B cell (primary cell): ENCODE measurements around the gene PARK7. TPM values are rescaled to one million over a fixed set of nuclear protein-coding genes. Genes with fewer than 3 reads are reported as not detected.

Source experiments
- ATAC-seq: fragments of 200-7000 bp; cut with Tn5 transposase; one replicate; pipeline ENCODE4 v1.10.0; 2021; ENCODE audit warnings: low read depth, mild to moderate bottlenecking, moderate number of reproducible peaks, moderate library complexity
- CTCF ChIA-PET: fragments of 350-600 bp; sonication (Branson Sonifier 250); formaldehyde crosslinking; loops from one replicate; lab custom pipeline; 2021; ENCODE audit warnings: antibody characterized with exemption, inconsistent platforms; lab: Charles Lee
- POLR2A ChIA-PET: fragments of 350-600 bp; sonication (Branson Sonifier 250); formaldehyde crosslinking; loops from one replicate; lab custom pipeline; 2021; ENCODE audit warnings: antibody characterized with exemption; lab: Charles Lee
- DNase-seq: peaks from one replicate; pipeline ENCODE4 v3.0.0; 2013
- H2AFZ ChIP-seq: 2 replicates; pipeline ENCODE4 v1.6.1; 2012; ENCODE audit warnings: mild to moderate bottlenecking, low read depth, low read length; ENCODE audit not compliant: insufficient read depth, poor library complexity, severe bottlenecking
- H3K27ac ChIP-seq, 2 donors: 1 replicate in 1 of 2; 2 replicates in 1 of 2; pipeline ENCODE4 v1.5.1; 2012 to 2013; ENCODE audit warnings: low read length in 2 of 2, mild to moderate bottlenecking in 2 of 2, moderate library complexity in 1 of 2
- H3K27me3 ChIP-seq, 4 experiments: fragments of 200-600 bp in 1 of 4; sonication (generic) in 1 of 4; replicated peaks in 1 of 4; 1 replicate in 2 of 4; 2 replicates in 2 of 4; pipeline versions ENCODE4 v1.6.1 to v1.7.0; 2013 to 2016; ENCODE audit warnings: low read length in 3 of 4, mild to moderate bottlenecking in 2 of 4, mixed read lengths in 1 of 4, moderate library complexity in 1 of 4; ENCODE audit not compliant: insufficient read depth in 4 of 4, control insufficient read depth in 3 of 4; ENCODE audit errors: control extremely low read depth in 1 of 4
- H3K36me3 ChIP-seq, 2 experiments: replicated peaks in 1 of 2; 1 replicate in 1 of 2; 2 replicates in 1 of 2; pipeline versions ENCODE4 v1.6.1 to v1.7.1; 2013; ENCODE audit warnings: low read length in 1 of 2; ENCODE audit not compliant: insufficient read depth in 2 of 2, control insufficient read depth in 1 of 2; ENCODE audit errors: control extremely low read depth in 1 of 2, extremely low read depth in 1 of 2
- H3K4me1 ChIP-seq, 2 donors: fragments of 200-600 bp in 1 of 2; sonication (generic) in 1 of 2; 1 replicate in 1 of 2; 2 replicates in 1 of 2; pipeline versions ENCODE4 v1.5.1 to v1.6.1; 2013 to 2017; ENCODE audit warnings: low read length in 2 of 2; ENCODE audit not compliant: control insufficient read depth in 2 of 2, insufficient read depth in 2 of 2
- H3K4me2 ChIP-seq: replicated peaks from 2 replicates; pipeline ENCODE3; 2012; ENCODE audit warnings: mild to moderate bottlenecking, low read depth, low read length; ENCODE audit not compliant: poor library complexity, severe bottlenecking
- H3K4me3 ChIP-seq, 5 experiments: fragments of 200-600 bp in 1 of 5; sonication (generic) in 1 of 5; 1 replicate in 3 of 5; 2 replicates in 2 of 5; pipeline versions ENCODE4 v1.5.1 to v1.7.0; 2011 to 2016; ENCODE audit warnings: low read length in 4 of 5, mild to moderate bottlenecking in 4 of 5, low read depth in 2 of 5, control low read depth in 1 of 5, moderate library complexity in 1 of 5; ENCODE audit not compliant: insufficient read depth in 1 of 5; ENCODE audit errors: control extremely low read depth in 1 of 5, extremely low read depth in 1 of 5
- H3K79me2 ChIP-seq: fragments of 200-600 bp; sonication (generic); one replicate; pipeline ENCODE4 v1.6.0; 2016; ENCODE audit warnings: low read length; ENCODE audit not compliant: control insufficient read depth, insufficient read depth
- H3K9ac ChIP-seq: fragments of 200-600 bp; sonication (generic); 2 replicates; pipeline ENCODE4 v1.6.1; 2017; ENCODE audit warnings: mild to moderate bottlenecking, low read length, moderate library complexity
- H3K9me3 ChIP-seq, 3 donors: one replicate each; pipeline versions ENCODE4 v1.6.1 to v1.7.1; 2013; ENCODE audit warnings: low read length in 2 of 3; ENCODE audit not compliant: control insufficient read depth in 2 of 3, insufficient read depth in 1 of 3; ENCODE audit errors: control extremely low read depth in 1 of 3
- H4K20me1 ChIP-seq: 2 replicates; pipeline ENCODE4 v1.6.0; 2012; ENCODE audit warnings: mild to moderate bottlenecking, low read length; ENCODE audit not compliant: insufficient read depth, control insufficient read depth, poor library complexity, severe bottlenecking
- H3K27ac Mint-ChIP-seq: one replicate; pipeline ENCODE4 v1.8.0; 2021; ENCODE audit warnings: mixed read lengths
- H3K27me3 Mint-ChIP-seq: one replicate; pipeline ENCODE4 v1.8.0; 2021; ENCODE audit warnings: mixed read lengths
- H3K4me1 Mint-ChIP-seq: one replicate; pipeline ENCODE4 v1.8.0; 2021; ENCODE audit warnings: mixed read lengths
- H3K4me3 Mint-ChIP-seq: one replicate; pipeline ENCODE4 v1.8.0; 2021; ENCODE audit warnings: mixed read lengths
- H3K9me3 Mint-ChIP-seq: one replicate; pipeline ENCODE4 v1.8.0; 2022; ENCODE audit warnings: mixed read lengths; ENCODE audit not compliant: insufficient read depth
- EZH2 ChIP-seq: IDR thresholded peaks from 2 replicates; pipeline ENCODE4 v1.6.1; 2012; ENCODE audit warnings: borderline replicate concordance, low read depth, mild to moderate bottlenecking, moderate library complexity, low read length; ENCODE audit not compliant: insufficient read depth, poor library complexity, severe bottlenecking
- WGBS: methylation state at CpG from one replicate; pipeline ENCODE4 v1.1.5; 2013; ENCODE audit warnings: missing lambda C conversion rate; ENCODE audit not compliant: insufficient coverage; 5-methylcytosine and 5-hydroxymethylcytosine counted together
- intact Hi-C: fragments of 100-400 bp; cut with micrococcal nuclease; formaldehyde crosslinking; loops from one replicate; pipeline ENCODE4 v1.10.0; 2022
- polyA plus RNA-seq: library from polyadenylated mRNA; depleted of rRNA; stranded (reverse); fragments of >200 nt; gene quantifications from 2 replicates; pipeline ENCODE4 v1.2.3, GENCODE V29; 2012
- total RNA-seq, 2 donors: library from RNA; stranded (reverse); fragments of 120-200 nt in 1 of 2; gene quantifications; 1 replicate in 1 of 2; 2 replicates in 1 of 2; pipeline versions ENCODE4 v1.2.3 to v1.2.4, GENCODE V29; 2013 to 2022
- TF ChIP-seq, protein P1 (sequence below): fragments of 200-600 bp; IDR thresholded peaks from one replicate; pipeline ENCODE4 v1.8.0; 2022; ENCODE audit warnings: antibody characterized with exemption, mild to moderate bottlenecking

The PARK7 gene
- total and polyA plus RNA-seq, 2 donors (not counting 1 experiment from before 2014, with no cell fraction given), result 63.9 to 118 TPM

DNA sequence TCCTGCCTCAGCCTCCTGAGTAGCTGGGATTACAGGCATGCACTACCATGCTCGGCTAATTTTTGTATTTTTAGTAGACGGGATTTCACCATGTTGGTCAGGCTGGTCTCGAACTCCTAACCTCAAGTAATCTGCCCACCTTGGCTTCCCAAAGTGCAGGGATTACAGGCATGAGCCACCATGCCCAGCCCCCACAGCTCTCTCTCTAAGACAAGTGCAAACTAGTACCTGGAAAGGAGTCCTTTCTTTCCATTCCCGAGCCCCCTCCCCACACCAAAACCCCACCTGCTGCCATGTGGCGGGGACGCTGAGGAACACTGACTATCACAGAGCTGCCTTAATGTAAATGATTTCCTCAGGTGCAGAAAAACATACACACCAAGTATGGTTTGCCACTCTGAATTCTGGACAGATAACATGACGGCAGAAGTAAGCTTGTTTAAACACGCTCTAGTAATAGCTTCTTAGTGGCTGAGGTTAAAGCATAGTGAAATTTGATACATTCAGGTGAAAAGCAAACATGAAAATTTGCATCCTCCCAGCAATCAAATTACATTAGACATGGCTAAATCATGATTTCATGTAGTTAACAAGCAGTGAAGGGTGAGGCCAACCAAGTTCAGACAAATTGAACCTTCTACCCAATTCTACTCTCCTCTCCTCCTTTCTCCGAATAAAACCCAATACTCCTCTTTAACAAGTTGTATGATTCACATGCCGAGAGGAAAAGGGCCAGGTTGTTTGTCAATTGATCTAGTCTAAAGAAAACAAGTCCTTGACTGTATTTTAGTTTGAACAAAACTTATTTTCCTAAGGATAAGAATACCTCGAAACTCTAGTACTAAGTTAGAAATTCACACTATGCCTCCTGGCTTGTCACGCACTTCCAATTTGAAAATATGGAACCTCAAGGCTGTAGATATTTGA, 44.8 kb downstream of the PARK7 start:
- Histone ChIP-seq H3K9me3 (no peaks in the 10 kb centered on the region), H3K79me2 (no peaks in the 10 kb centered on the region), H4K20me1 (no peaks in the 10 kb centered on the region), H3K27me3 (no peaks in the 10 kb centered on the region), H3K36me3 (peaks cover 0 to 3% of the 10 kb centered on the region in 2 experiments), H3K4me3 (no peak overlapping the region), H2AFZ (no peak overlapping the region), H3K4me1 (no peaks in the 10 kb centered on the region), H3K27ac (no peak overlapping the region), H3K9ac (no peak overlapping the region), H3K4me2 (no peak overlapping the region)
- Mint-ChIP-seq H3K27ac (no peak overlapping the region), H3K4me1 (no peaks in the 10 kb centered on the region), H3K4me3 (no peak overlapping the region), H3K27me3 (no peaks in the 10 kb centered on the region), H3K9me3 (no peaks in the 10 kb centered on the region)
- WGBS, result 100% methylated on average over 8 of the region's 12 CpGs
- TF ChIP-seq, protein P1, sequence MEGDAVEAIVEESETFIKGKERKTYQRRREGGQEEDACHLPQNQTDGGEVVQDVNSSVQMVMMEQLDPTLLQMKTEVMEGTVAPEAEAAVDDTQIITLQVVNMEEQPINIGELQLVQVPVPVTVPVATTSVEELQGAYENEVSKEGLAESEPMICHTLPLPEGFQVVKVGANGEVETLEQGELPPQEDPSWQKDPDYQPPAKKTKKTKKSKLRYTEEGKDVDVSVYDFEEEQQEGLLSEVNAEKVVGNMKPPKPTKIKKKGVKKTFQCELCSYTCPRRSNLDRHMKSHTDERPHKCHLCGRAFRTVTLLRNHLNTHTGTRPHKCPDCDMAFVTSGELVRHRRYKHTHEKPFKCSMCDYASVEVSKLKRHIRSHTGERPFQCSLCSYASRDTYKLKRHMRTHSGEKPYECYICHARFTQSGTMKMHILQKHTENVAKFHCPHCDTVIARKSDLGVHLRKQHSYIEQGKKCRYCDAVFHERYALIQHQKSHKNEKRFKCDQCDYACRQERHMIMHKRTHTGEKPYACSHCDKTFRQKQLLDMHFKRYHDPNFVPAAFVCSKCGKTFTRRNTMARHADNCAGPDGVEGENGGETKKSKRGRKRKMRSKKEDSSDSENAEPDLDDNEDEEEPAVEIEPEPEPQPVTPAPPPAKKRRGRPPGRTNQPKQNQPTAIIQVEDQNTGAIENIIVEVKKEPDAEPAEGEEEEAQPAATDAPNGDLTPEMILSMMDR, result no peak
- TF ChIP-seq EZH2, result no peak
- intact Hi-C loops, result no loop called here
- ChIA-PET POLR2A (no interaction called here), CTCF (interaction anchor here (1.7 kb wide), 1 partner anchor 9 kb away, joined by 11 read pairs; no protein-coding TSS in a partner anchor)
- no peak for DNase-seq
- ATAC-seq, result no peak
